Neural cell (in vitro differentiated cells): Measurements from ENCODE around the gene SEC14L6.

ENCODE experiments used
- CTCF ChIP-seq: fragments of 450-650 bp; IDR thresholded peaks from 2 replicates; pipeline ENCODE4 v1.5.1; 2014; ENCODE audit warnings: antibody characterized with exemption, mild to moderate bottlenecking, moderate library complexity; ENCODE audit not compliant: poor library complexity, severe bottlenecking
- EZH2 ChIP-seq: fragments of 200-600, 300-800 bp; shearing (Covaris generic), sonication (generic); IDR thresholded peaks from 2 replicates; pipeline ENCODE4 v1.6.1; 2014; ENCODE audit warnings: antibody characterized with exemption, low read length, borderline replicate concordance, mild to moderate bottlenecking; ENCODE audit not compliant: insufficient read depth, poor library complexity, severe bottlenecking
- POLR2AphosphoS5 ChIP-seq: IDR thresholded peaks from 2 replicates; pipeline ENCODE4 v1.6.1; 2012
- RAD21 ChIP-seq: fragments of 450-650 bp; conservative IDR thresholded peaks from 2 replicates; pipeline ENCODE4 v1.6.1; 2014; ENCODE audit warnings: antibody characterized with exemption, mild to moderate bottlenecking, moderate library complexity
- REST ChIP-seq: IDR thresholded peaks from 2 replicates; pipeline ENCODE4 v1.6.1; 2012; ENCODE audit warnings: borderline replicate concordance
- SMC3 ChIP-seq: fragments of 450-650 bp; conservative IDR thresholded peaks from 2 replicates; pipeline ENCODE4 v1.6.1; 2014; ENCODE audit warnings: antibody characterized with exemption, mild to moderate bottlenecking, moderate library complexity; ENCODE audit not compliant: poor library complexity
- TAF1 ChIP-seq: IDR thresholded peaks from 2 replicates; pipeline ENCODE4 v1.6.1; 2012; ENCODE audit warnings: low read depth

- TF ChIP-seq CTCF (no peak), TAF1 (no peak), REST (no peak), EZH2 (no peak), RAD21 (no peak), POLR2AphosphoS5 (no peak), SMC3 (no peak)
These were observed 6.2 kb upstream of the SEC14L6 start for GRCh38 chr22:30552719-30553118.
